VCaP (cell line): ENCODE data around the gene MMEL1.
"Not testable (repeated sequence)": the region's sequence is repeated elsewhere in the genome, so short reads cannot be mapped to it uniquely, and the experiment has no call there.

Source experiments
- H3K27ac ChIP-seq: fragments of 450-650 bp; 2 replicates; pipeline ENCODE4 v1.5.1; 2017
- CTCF ChIP-seq: fragments of 450-650 bp; conservative IDR thresholded peaks from 2 replicates; pipeline ENCODE4 v1.5.1; 2017; ENCODE audit warnings: mild to moderate bottlenecking, moderate library complexity

Gene MMEL1

DNA sequence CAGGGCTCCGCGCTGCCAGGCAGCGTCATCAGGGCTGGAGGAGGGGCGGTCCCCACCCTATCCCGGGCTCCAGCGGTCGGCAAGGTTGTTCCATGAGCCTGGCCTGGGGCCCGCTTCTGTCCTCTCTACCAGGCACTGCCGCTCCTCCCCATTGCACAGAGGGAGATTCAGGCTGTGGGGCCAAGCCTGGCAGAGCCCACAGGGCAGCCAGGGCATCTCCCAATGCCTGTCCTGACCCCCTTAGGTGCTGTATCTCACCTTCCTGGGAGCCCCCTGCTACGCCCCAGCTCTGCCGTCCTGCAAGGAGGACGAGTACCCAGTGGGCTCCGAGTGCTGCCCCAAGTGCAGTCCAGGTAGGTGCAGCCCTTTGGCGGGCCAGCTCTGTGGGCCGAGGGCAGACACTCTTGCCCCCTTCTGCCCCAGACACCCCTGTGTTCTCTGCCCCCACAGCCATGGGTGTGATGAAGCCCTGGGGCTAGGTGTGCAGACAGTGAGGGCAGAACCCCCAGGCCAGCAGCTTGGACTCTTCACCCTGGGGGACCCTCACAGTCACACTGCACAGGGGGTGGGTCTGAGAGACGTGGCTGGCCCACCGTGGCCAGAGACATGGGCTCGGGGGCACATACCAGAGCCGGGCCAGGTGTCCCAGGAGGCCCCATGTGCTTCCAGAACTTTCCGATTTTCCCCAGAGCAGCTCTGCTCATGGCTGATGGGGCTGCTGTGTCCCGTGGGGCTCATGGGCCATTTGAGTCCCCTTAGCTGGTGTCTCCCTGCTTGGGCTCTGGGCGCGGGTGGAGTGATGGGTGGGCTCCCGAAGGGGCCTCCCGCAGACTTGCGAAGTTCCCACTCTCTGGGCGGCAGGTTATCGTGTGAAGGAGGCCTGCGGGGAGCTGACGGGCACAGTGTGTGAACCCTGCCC, 75.1 kb downstream of the MMEL1 start:
- TF ChIP-seq CTCF = no peak
- peak overlapping the region; percentile 92; the same call in 1 of the 2 replicates for H3K27ac ChIP-seq

DNA sequence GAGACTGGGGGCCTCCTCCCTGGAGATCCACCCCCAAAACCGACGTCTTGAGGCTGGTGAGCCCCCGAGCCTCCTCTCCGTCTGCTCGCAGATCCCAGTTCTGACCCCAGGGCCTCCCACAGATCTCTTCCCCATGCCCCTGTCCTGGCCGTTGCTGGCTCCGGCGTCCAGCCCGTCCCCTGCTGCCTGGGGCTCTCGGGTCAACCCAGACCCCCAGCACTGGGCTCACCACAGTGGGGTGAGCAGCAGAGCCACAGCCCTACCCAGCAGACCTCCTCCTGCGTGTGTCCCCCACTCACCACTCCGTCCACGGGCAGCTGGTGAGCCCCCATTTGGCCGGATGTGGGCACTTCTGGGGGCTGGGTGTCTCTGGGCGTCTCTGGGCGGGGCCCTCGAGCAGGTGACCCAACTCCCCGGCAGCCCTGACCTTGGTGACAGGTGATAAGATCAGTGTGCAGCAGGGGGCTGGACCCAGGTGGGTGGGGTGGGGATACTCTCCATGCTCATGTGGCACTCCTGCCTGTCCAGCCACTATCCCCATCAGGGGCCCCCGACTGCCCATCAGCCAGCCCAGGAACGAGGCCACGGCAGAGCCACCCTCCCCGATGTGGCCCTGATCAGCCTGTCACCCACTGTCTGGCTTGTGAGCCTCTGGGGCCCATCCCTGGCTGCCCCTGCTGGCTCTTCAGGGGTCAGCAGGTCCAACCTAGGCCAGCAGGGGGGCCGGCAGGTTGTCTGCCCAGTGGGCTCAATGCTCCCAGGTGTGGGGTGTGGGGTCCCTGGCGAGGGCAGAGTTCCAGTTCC, 75.9 kb downstream of the MMEL1 start:
- peak overlapping the region; percentile 92 for H3K27ac ChIP-seq
- no peak; the same call in 1 of the 2 replicates for TF ChIP-seq CTCF

DNA sequence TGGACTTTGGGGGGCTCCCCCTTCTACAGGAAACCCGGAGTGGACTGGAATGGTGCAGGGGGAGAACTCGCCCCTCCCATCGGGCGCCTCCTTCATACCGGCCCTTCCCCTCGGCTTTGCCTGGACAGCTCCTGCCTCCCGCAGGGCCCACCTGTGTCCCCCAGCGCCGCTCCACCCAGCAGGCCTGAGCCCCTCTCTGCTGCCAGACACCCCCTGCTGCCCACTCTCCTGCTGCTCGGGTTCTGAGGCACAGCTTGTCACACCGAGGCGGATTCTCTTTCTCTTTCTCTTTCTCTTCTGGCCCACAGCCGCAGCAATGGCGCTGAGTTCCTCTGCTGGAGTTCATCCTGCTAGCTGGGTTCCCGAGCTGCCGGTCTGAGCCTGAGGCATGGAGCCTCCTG, 76.5 kb downstream of the MMEL1 start, which contains the start of gene TNFRSF14:
Gene TNFRSF14 (plus strand): TSS at position 95 of the 401 bp plus-strand sequence. CDS start 294 bp downstream, at position 389.
- H3K27ac ChIP-seq = peak within 1 kb of the TSS; percentile 92
- TF ChIP-seq CTCF = no peak

GRCh38 chr1:2555634-2556276, 77.1 kb downstream of the MMEL1 start:
- peak overlapping the region; percentile 92 for H3K27ac ChIP-seq
- TF ChIP-seq CTCF = no peak

GRCh38 chr1:2554621-2555387, 78.0 kb downstream of the MMEL1 start:
- peak overlapping the region; percentile 92 for H3K27ac ChIP-seq
- TF ChIP-seq CTCF = peak; percentile 19

GRCh38 chr1:2553871-2554620, 78.8 kb downstream of the MMEL1 start:
- TF ChIP-seq CTCF = no peak
- no peak overlapping the region for H3K27ac ChIP-seq

DNA sequence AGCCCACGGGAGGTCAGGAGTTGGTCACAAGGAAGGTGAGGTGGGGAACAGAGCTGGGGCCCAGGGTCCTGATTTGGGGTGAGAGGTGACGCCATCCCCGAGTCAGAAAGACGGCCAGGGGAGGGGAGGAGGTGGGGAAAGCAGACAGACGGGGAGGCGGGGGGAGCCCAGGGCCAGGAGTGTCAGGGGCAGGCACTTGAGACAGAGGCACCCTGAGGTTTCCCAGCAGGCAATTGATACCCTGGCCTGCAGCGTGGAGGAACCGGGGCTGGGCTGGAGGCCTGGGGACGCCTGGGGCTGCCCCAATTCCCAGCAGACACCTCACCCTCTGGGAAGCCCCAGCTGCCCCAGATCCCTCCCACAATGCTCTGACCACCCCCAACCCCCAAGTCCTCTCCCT, 79.7 kb downstream of the MMEL1 start:
- not testable (repeated sequence) for H3K27ac ChIP-seq
